Transverse colon (tissue), 4 donors: ENCODE measurements around the gene CACNA1B. TPM values are rescaled to one million over a fixed set of nuclear protein-coding genes. Genes with fewer than 3 reads are reported as not detected.
A peak's percentile ranks its signal among the peaks of the same experiment; 100 is the strongest.

Source experiments
- DNase-seq: peaks from one replicate; pipeline ENCODE4 v3.0.0-alpha.2; 2019
- H3K27ac ChIP-seq, 4 donors: fragments of 200-600 bp; sonication (generic); 2 replicates each; pipeline ENCODE4 v1.5.1; 2016 to 2018; ENCODE audit warnings: inconsistent platforms in 4 of 4
- H3K27me3 ChIP-seq: fragments of 200-600 bp; sonication (generic); 2 replicates; pipeline ENCODE4 v1.5.1; 2017; ENCODE audit warnings: inconsistent platforms
- H3K36me3 ChIP-seq, 4 donors: fragments of 200-600 bp; sonication (generic); 2 replicates each; pipeline ENCODE4 v1.5.1; 2017 to 2019; ENCODE audit warnings: inconsistent platforms in 4 of 4
- H3K4me1 ChIP-seq, 4 donors: fragments of 200-600 bp; sonication (generic); 2 replicates each; pipeline ENCODE4 v1.5.1; 2017 to 2020; ENCODE audit warnings: inconsistent platforms in 4 of 4
- H3K4me3 ChIP-seq, 4 donors: fragments of 200-600 bp; sonication (generic); 1 replicate in 1 of 4; 2 replicates in 3 of 4; pipeline versions ENCODE4 v1.5.1 to v1.6.1; 2017 to 2019; ENCODE audit warnings: inconsistent platforms in 4 of 4
- H3K9me3 ChIP-seq, 2 donors: fragments of 200-600 bp; sonication (generic); 2 replicates each; pipeline ENCODE4 v1.5.1; 2017 to 2019; ENCODE audit warnings: inconsistent platforms in 2 of 2
- CTCF ChIP-seq, 5 experiments: fragments of 200-600 bp in 3 of 5; fragments of 450-650 bp in 2 of 5; sonication (generic) in 3 of 5; IDR thresholded peaks; 1 replicate in 2 of 5; 2 replicates in 3 of 5; pipeline ENCODE4 v1.5.1; 2016 to 2017; ENCODE audit warnings: antibody characterized with exemption in 5 of 5, inconsistent platforms in 3 of 5, mild to moderate bottlenecking in 2 of 5, moderate library complexity in 1 of 5
- EP300 ChIP-seq: sonication (generic); formaldehyde crosslinking; IDR thresholded peaks from one replicate; pipeline ENCODE4 v1.6.1; 2017; ENCODE audit warnings: antibody characterized with exemption, low read depth
- POLR2A ChIP-seq: fragments of 450-650 bp; IDR thresholded peaks from one replicate; pipeline ENCODE4 v1.6.1; 2016; ENCODE audit warnings: antibody characterized with exemption, mild to moderate bottlenecking, moderate library complexity
- POLR2AphosphoS5 ChIP-seq, 3 donors: sonication (generic); formaldehyde crosslinking; IDR thresholded peaks; one replicate each; pipeline ENCODE4 v1.6.1; 2016; ENCODE audit warnings: antibody characterized with exemption in 3 of 3
- WGBS, 2 donors: methylation state at CpG; one replicate each; pipeline ENCODE4 v1.1.5; 2018; ENCODE audit warnings: low coverage in 1 of 2; 5-methylcytosine and 5-hydroxymethylcytosine counted together
- in situ Hi-C, 4 donors: fragments of 200-750 bp; cut with MboI; loops; one replicate each; pipeline versions ENCODE4 v1.15.0 to v1.15.1; 2017; ENCODE audit warnings: low sequenced_read_pairs in 3 of 4, low pct_ligation_motif_present in 1 of 4, low pct_unique_long_range_greater_than_20kb in 1 of 4
- intact Hi-C: fragments of 100-400 bp; cut with DNase I; formaldehyde crosslinking; loops from one replicate; pipeline ENCODE4 v1.15.1; 2023; ENCODE audit warnings: low total_unique reads
- total RNA-seq, 4 donors: library from RNA; depleted of rRNA; stranded (reverse); fragments of >200 nt; gene quantifications; one replicate each; pipeline ENCODE4 v1.1.0, GENCODE V29; 2016

Gene CACNA1B
- total RNA-seq, 4 donors from 2014 or later: 0.27 to 0.40 (median 0.35) TPM

- TF ChIP-seq POLR2AphosphoS5 (IDR thresholded peaks at IDR 0.05) (no peak), POLR2A (no peak), CTCF (IDR thresholded peaks at IDR 0.05) (no peak), EP300 (no peak)
- Histone ChIP-seq H3K4me3 (peak overlapping the region in 1 of 4 donors; percentile 0), H3K4me1 (peaks cover 0 to 9% (median 5%) of the 10 kb centered on the region in 4 donors), H3K27me3 (peaks cover 52% of the 10 kb centered on the region), H3K36me3 (no peaks in the 10 kb centered on the region), H3K9me3 (no peaks in the 10 kb centered on the region), H3K27ac (no peak overlapping the region)
- DNase-seq: no peak
- intact Hi-C loops (no loop called here), in situ Hi-C loops (no loop called here)
- 6% methylated on average over 35 of the region's 69 CpGs; no CpG with 5 or more reads in 1 of the 2 donors for WGBS, 2 donors
These were observed 145.3 kb downstream of the CACNA1B start for GRCh38 chr9:138022756-138023393.

DNA sequence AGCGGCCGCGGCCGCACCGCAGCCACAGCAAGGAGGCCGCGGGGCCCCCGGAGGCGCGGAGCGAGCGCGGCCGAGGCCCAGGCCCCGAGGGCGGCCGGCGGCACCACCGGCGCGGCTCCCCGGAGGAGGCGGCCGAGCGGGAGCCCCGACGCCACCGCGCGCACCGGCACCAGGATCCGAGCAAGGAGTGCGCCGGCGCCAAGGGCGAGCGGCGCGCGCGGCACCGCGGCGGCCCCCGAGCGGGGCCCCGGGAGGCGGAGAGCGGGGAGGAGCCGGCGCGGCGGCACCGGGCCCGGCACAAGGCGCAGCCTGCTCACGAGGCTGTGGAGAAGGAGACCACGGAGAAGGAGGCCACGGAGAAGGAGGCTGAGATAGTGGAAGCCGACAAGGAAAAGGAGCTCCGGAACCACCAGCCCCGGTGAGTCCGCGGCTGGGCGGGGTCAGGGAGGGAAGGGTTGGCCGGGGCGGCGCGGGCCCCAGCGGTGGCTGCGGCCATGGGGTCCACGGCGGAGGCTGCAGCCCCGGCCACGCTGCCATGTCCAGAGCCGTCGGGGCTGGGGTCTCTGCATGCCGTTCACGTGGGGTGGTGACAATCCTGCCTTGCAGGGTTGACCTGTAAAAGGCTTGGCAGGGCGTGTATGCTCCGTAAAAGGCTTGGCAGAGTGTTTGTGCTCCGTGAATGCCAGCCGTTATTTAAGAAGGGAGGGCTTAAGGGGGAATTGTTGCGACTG lies 146.0 kb downstream of the CACNA1B start:
- Histone ChIP-seq H3K27ac (no peak overlapping the region), H3K36me3 (no peaks in the 10 kb centered on the region), H3K9me3 (no peaks in the 10 kb centered on the region), H3K27me3 (peaks cover 52% of the 10 kb centered on the region), H3K4me1 (peaks cover 0 to 9% (median 5%) of the 10 kb centered on the region in 4 donors), H3K4me3 (peak overlapping the region in 1 of 4 donors; percentile 34)
- DNase-seq: no peak
- 10 to 30% methylated on average over 2 to 51 of the region's 84 CpGs for WGBS, 2 donors
- no peak for TF ChIP-seq EP300
- no peak for TF ChIP-seq CTCF (IDR thresholded peaks at IDR 0.05)
- TF ChIP-seq POLR2AphosphoS5 (IDR thresholded peaks at IDR 0.05): no peak
- no peak for TF ChIP-seq POLR2A
- intact Hi-C loops (no loop called here), in situ Hi-C loops (no loop called here)

DNA sequence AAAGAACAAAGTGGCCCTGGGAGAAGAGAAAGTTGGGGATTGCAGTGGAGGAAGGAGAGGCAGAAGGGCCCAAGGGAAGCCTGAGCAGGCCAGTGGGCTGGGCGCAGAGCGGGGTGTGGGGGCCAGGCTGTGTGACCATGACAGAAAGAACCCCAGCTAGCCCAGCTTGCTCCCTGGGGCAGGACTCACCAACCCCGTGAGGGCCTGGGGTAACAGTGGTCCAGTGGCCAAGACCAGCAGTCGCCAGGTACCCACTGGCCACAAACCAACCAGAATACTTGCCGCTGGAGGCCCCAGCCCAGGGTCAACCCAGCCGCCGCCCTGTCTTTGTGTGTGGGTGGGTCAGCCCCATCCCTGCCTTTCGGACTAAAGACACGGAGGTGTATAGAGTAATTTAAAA lies 146.5 kb downstream of the CACNA1B start:
- intact Hi-C loops: no loop called here
- Histone ChIP-seq H3K27ac (no peak overlapping the region), H3K27me3 (peaks cover 52% of the 10 kb centered on the region), H3K4me1 (peaks cover 0 to 9% (median 5%) of the 10 kb centered on the region in 4 donors), H3K4me3 (no peak overlapping the region), H3K9me3 (no peaks in the 10 kb centered on the region), H3K36me3 (no peaks in the 10 kb centered on the region)
- in situ Hi-C loops: no loop called here
- 81% methylated on average over 9 of the region's 9 CpGs; no CpG with 5 or more reads in 1 of the 2 donors for WGBS, 2 donors
- TF ChIP-seq CTCF (IDR thresholded peaks at IDR 0.05): no peak
- no peak for TF ChIP-seq POLR2A
- no peak for TF ChIP-seq EP300
- TF ChIP-seq POLR2AphosphoS5 (IDR thresholded peaks at IDR 0.05): no peak
- DNase-seq: no peak

DNA sequence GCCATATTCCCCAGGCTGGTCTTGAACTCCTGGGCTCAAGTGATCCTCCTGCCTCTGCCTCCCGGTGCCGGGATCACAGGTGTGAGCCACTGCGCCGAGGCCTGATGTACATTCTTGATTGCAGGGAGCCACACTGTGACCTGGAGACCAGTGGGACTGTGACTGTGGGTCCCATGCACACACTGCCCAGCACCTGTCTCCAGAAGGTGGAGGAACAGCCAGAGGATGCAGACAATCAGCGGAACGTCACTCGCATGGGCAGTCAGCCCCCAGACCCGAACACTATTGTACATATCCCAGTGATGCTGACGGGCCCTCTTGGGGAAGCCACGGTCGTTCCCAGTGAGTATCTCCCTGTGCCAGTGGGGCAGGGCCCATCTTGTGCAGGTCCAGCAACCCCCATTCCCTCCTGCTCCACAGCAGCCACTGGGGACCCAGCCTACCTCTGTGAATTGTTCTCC lies 147.3 kb downstream of the CACNA1B start:
- no peak for TF ChIP-seq CTCF (IDR thresholded peaks at IDR 0.05)
- no peak for TF ChIP-seq POLR2AphosphoS5 (IDR thresholded peaks at IDR 0.05)
- TF ChIP-seq EP300: no peak
- Histone ChIP-seq H3K36me3 (no peaks in the 10 kb centered on the region), H3K27ac (no peak overlapping the region), H3K9me3 (no peaks in the 10 kb centered on the region), H3K4me1 (peaks cover 0 to 9% (median 5%) of the 10 kb centered on the region in 4 donors), H3K27me3 (peaks cover 55% of the 10 kb centered on the region), H3K4me3 (no peak overlapping the region)
- DNase-seq: no peak
- WGBS, 2 donors: 91% methylated on average over 11 of the region's 11 CpGs; no CpG with 5 or more reads in 1 of the 2 donors
- in situ Hi-C loops: no loop called here
- intact Hi-C loops: no loop called here
